ENCODE data around the gene EVA1B.

The EVA1B gene, protein sequence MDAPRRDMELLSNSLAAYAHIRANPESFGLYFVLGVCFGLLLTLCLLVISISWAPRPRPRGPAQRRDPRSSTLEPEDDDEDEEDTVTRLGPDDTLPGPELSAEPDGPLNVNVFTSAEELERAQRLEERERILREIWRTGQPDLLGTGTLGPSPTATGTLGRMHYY

DNA sequence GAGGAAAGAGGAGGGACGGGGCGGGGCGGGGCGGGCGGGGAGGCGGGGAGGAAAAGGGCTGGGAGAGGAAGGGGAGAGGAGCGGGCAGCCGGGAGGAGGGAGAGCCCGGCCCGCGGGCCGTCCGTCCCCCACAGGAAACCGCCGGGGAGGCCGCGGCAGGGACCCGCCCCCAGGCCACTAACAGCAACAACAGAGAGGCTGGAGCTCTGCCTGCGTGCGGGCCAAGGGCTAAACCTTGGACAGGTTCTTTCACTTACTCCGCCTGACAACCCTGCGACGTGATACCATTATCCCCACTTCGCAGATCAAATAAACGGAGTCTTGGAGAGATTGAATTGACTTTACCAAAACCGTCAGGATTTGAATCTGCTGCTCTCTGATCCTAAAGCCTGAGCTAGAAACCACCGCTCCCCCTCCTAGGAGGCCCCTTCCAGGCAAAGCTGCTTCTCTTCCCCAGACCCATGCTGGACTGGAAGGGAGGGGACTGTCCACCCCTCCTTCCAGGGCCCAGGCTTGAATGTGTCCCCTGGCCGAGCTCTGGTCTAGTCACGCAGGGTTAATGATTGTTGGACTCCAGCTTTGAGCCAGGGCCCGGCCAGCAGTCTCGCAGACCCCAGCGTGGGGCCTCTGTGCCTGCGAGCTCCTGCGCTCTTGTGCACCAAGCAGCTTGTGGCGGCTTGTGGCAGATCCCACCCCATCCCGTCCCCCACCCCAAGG is at the start of gene EVA1B:
Gene EVA1B, minus strand, starts transcription at position 10 of the 717 bp plus-strand sequence. CDS start 608 bp downstream, outside the sequence.
- H3K4me3 ChIP-seq = peak within 1 kb of the TSS; percentile 47
- no peaks in the 10 kb centered on the region; the same call in 1 of the 2 replicates for H3K36me3 ChIP-seq (replicated peaks)
- no peaks in the 10 kb centered on the region for H3K27me3 ChIP-seq (ENCODE audit: low read depth)
- peaks cover 7% of the 10 kb centered on the region; the same call in 1 of the 2 replicates for H3K4me1 ChIP-seq
- no peaks in the 10 kb centered on the region for H3K9me3 ChIP-seq
- in situ Hi-C loops (cut with MboI; ENCODE audit: low sequenced_read_pairs) = no loop called here
- peak; percentile 74 to 86 for DNase-seq (ENCODE audit: low spot score in 2 of 2)

DNA sequence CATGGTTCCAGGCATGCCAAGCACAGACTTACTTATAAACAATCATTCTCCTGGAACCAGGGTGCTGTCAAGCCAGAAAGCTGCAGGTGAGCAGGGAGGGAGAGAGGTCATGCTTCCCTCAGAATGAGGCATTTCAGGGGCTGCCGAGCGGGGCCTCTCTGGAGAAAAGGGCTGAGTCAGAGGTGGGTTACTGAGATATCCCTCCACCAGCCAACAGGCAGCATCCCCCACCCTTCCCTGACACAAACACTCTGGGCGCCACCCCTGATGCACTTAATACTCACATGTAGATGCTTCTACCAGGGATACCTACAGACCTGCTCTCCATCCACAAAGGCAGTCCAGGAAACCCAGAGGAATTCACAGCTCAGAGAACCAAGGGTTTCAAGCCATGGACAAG is 49.2 kb upstream of the EVA1B start:
- H3K4me1 ChIP-seq = peaks cover 7% of the 10 kb centered on the region; the same call in 1 of the 2 replicates
- in situ Hi-C loops (cut with MboI; ENCODE audit: low sequenced_read_pairs) = no loop called here

DNA sequence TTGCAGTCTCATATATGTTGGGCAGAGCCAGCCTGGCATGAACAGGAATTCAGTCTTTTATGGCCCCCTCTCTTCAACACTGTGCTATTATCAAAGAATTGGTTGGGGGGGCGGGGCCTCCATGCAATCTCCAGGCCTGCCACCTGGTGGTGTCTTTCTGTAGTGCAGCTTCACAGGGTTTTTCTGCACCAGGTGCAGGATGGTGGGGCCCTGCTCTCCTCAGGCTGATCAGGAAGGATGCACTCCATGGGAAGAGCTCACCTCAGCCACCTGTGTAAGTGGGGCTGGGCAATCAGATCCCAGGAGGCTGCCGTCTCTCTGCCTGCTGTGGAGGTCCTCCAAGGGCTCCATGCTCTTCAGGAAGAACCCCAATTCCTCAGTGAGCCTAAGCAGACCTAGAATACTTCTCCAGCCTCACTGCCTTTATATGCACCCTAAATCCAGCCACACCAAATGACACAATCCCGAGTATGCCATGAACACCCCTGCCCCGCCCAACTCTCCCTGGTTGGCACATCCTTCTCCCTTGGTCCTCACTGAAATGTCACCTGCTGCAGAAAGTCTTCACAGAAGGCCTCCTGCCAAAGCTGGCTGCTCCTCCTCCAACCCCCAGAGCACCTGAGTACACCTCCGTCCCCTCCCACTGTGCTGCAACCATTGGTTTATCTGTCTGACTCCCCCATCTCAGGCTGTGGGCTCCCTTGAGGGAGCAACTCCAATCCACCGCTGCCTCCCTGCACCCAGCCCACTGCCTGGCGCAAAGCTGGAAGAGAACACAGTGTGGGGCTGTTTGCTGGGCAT is 45.8 kb upstream of the EVA1B start:
- Histone ChIP-seq H3K4me3 (no peak overlapping the region), H3K4me1 (peaks cover 7% of the 10 kb centered on the region; the same call in 1 of the 2 replicates), H3K9me3 (no peaks in the 10 kb centered on the region), H3K27me3 (ENCODE audit: low read depth) (no peaks in the 10 kb centered on the region), H3K36me3 (replicated peaks) (no peaks in the 10 kb centered on the region)
- DNase-seq (ENCODE audit: low spot score in 2 of 2) = peak; percentile 49 to 91
- in situ Hi-C loops (cut with MboI; ENCODE audit: low sequenced_read_pairs) = no loop called here

More for the DNA sequence above, 49.2 kb upstream of the EVA1B start:
- H3K9me3 ChIP-seq = no peaks in the 10 kb centered on the region
- no peak overlapping the region for H3K4me3 ChIP-seq
- H3K27me3 ChIP-seq (ENCODE audit: low read depth) = no peaks in the 10 kb centered on the region
- H3K36me3 ChIP-seq (replicated peaks) = no peaks in the 10 kb centered on the region
- no peak for DNase-seq (ENCODE audit: low spot score in 2 of 2)

DNA sequence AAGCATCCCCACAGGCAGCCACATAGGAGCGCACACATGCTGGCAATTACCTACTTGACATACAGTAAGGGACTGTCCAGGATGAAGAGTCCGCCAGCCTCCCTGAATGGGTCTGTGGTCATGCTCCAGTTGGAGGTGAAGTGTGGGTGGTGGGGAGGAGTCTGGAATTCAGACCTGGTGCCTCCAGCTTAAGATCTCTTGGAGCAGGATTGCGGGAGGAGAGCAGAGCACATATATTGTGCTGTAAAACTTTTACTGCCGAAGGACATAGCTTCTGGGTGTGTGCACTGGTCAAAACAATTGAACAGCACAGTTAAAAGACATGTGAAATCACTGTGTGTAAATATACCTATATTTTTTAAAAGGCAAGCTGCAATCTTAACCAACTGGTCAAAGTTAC is 44.4 kb upstream of the EVA1B start:
- H3K4me3 ChIP-seq = no peak overlapping the region
- no peaks in the 10 kb centered on the region for H3K4me1 ChIP-seq
- DNase-seq (ENCODE audit: low spot score in 2 of 2) = no peak
- no peaks in the 10 kb centered on the region for H3K27me3 ChIP-seq (ENCODE audit: low read depth)
- in situ Hi-C loops (cut with MboI; ENCODE audit: low sequenced_read_pairs) = no loop called here
- no peaks in the 10 kb centered on the region for H3K9me3 ChIP-seq
- H3K36me3 ChIP-seq (replicated peaks) = no peaks in the 10 kb centered on the region

DNA sequence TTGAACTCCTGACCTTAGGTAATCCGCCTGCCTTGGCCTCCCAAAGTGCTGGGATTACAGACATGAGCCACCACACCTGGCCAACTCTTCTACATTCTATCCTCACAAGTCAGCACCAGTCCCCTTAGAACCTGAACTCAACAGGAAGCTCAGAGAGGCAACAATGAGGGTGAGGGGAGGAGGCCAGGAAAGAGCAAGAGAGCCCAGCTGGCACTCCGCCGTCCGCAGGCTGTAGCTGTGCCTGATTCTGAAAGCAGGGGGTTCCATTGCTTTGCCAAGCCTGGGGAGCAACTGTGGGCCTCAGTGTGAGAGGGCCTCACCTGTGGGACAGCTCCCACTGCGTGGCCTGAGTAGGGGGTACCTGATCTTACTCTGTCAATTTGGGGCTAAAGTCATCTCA is 43.6 kb upstream of the EVA1B start:
- no peak for DNase-seq (ENCODE audit: low spot score in 2 of 2)
- Histone ChIP-seq H3K36me3 (replicated peaks) (peaks cover 6% of the 10 kb centered on the region), H3K27me3 (ENCODE audit: low read depth) (no peaks in the 10 kb centered on the region), H3K4me3 (no peak overlapping the region), H3K4me1 (no peaks in the 10 kb centered on the region), H3K9me3 (no peaks in the 10 kb centered on the region)
- in situ Hi-C loops (cut with MboI; ENCODE audit: low sequenced_read_pairs) = no loop called here

DNA sequence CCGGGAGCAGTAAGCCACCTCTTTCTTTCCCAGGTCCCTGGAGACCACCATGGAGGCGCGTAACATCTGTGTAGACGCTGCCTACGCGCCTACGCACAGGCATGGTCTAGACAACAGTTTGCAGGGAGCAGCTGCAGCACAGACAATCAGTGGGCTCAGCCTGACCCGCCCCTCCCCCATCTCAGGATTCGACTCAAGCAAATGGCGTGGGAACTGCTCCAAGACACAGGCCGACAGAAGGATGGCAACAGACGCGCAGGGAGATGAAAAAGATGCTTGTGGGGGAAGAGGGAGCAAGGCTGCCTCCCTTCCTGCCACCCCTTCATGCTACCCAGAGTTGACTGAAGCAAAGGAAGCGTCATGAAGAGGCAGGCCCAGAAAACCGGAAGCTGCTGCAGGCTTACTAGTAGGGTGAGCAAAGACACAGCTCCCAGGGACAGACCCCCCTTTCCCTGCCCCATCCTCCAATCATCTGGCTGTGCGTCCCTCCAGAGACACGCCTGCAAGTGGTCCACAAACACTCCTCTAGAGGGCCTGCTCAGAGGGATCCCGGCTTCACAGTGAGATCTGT is 42.7 kb upstream of the EVA1B start:
- no peak for DNase-seq (ENCODE audit: low spot score in 2 of 2)
- Histone ChIP-seq H3K9me3 (no peaks in the 10 kb centered on the region), H3K4me1 (no peaks in the 10 kb centered on the region), H3K4me3 (no peak overlapping the region), H3K27me3 (ENCODE audit: low read depth) (no peaks in the 10 kb centered on the region), H3K36me3 (replicated peaks) (peaks cover 7% of the 10 kb centered on the region)
- in situ Hi-C loops (cut with MboI; ENCODE audit: low sequenced_read_pairs) = no loop called here

DNA sequence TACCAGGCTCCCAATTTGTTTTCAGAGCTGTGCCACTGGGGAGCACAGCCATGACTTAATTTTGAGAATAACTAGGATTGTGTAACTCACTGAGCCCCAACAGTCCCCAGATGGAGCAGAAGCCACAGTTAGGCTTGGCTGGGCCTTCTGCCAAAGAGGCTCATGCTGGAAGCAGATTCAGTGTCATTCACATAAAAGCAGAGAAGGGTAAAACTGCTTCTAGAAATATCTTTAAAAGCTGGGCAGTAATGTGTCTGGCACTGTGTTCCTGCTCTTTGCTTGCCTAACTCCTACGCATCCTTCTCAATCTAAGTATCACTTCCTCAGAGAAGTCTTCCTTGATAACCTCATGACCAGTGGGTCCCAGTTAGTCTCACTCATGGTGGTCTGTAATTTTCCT is 41.9 kb upstream of the EVA1B start:
- DNase-seq (ENCODE audit: low spot score in 2 of 2) = no peak
- in situ Hi-C loops (cut with MboI; ENCODE audit: low sequenced_read_pairs) = no loop called here
- Histone ChIP-seq H3K4me1 (no peaks in the 10 kb centered on the region), H3K27me3 (ENCODE audit: low read depth) (no peaks in the 10 kb centered on the region), H3K36me3 (replicated peaks) (peaks cover 7% of the 10 kb centered on the region), H3K4me3 (no peak overlapping the region), H3K9me3 (no peaks in the 10 kb centered on the region)

DNA sequence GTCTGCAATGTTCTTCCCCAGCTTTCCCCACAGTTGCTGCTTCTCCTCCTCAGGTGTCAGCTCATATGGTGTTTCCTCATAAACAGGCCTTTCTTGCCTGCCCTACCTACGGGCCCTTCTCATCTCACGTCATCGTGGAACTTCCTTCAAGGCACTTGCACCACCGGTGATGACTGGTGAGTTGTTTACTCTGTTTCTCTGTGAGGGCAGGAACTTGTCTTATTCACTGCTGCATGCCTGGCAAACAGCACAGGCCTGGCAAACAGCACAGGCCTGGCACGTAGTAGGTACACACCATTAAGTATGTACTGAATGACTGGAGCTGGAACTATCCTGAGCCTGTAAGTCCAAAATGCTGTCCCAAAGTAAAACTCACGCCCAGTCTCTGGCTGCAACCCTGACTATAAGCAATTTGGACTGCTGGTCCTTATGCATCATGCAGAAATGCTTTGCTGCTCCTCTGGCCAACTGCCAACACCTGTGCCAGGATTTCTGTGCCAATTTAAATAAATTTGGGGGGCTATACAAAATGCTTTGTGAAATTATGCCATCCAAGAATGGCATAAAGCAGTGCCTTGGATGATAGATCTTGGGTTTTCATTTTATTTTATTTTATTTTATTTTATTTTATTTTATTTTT is 36.6 kb upstream of the EVA1B start:
- in situ Hi-C loops (cut with MboI; ENCODE audit: low sequenced_read_pairs) = no loop called here
- Histone ChIP-seq H3K4me3 (no peak overlapping the region), H3K36me3 (replicated peaks) (peaks cover 15% of the 10 kb centered on the region), H3K27me3 (ENCODE audit: low read depth) (no peaks in the 10 kb centered on the region), H3K9me3 (no peaks in the 10 kb centered on the region), H3K4me1 (no peaks in the 10 kb centered on the region)
- no peak for DNase-seq (ENCODE audit: low spot score in 2 of 2)

DNA sequence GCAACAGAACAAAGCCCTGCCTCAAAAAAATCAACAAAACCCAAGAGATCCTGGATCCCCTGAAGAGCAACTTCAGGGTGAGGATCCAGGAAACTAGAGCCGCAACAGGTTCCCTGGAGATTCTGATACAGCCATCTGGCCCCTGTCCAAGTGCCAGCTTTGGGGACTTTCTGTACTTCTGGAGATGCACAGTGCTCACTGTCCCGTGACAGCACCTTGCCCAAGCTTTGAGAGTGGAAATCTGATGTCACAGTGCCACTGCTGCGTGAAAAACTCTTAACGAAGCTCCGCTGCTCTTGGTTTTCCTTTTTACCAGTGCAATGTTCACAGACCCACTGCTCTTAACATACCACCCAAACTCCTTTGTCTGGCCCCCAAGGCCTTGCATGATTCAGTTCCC is 35.9 kb upstream of the EVA1B start:
- H3K4me1 ChIP-seq = no peaks in the 10 kb centered on the region
- in situ Hi-C loops (cut with MboI; ENCODE audit: low sequenced_read_pairs) = no loop called here
- no peak for DNase-seq (ENCODE audit: low spot score in 2 of 2)
- no peak overlapping the region for H3K4me3 ChIP-seq
- H3K36me3 ChIP-seq (replicated peaks) = peaks cover 15% of the 10 kb centered on the region
- no peaks in the 10 kb centered on the region for H3K27me3 ChIP-seq (ENCODE audit: low read depth)
- no peaks in the 10 kb centered on the region for H3K9me3 ChIP-seq

DNA sequence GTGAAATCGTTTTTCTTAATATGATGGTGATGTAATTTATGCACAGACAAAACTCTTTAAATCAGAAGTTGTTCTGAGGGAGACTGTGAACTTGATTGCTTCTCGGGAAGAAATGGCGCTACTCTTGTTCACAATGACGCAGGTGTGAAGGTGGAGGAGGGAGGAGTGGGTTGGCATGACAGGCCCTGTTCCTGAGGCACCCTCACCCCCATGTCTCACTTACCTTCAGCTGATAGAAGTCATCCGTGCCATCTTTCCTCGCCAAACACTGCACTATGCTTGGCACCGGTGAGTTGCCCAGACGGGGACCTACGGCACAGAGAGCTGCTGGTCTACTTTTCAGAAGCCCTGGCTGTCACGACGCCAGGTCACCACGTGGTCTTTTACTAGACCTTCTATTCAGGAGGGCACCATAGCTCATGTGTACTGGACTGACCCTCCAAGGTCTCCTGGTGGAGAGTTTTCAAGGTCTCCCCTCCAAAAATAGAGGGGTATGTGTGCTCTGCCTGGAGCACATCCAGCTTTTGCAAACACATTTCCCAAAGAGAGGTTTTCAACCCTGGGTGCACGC is 35.2 kb upstream of the EVA1B start:
- Histone ChIP-seq H3K27me3 (ENCODE audit: low read depth) (no peaks in the 10 kb centered on the region), H3K4me1 (no peaks in the 10 kb centered on the region), H3K36me3 (replicated peaks) (peaks cover 19% of the 10 kb centered on the region), H3K9me3 (no peaks in the 10 kb centered on the region), H3K4me3 (no peak overlapping the region)
- DNase-seq (ENCODE audit: low spot score in 2 of 2) = no peak
- in situ Hi-C loops (cut with MboI; ENCODE audit: low sequenced_read_pairs) = no loop called here

DNA sequence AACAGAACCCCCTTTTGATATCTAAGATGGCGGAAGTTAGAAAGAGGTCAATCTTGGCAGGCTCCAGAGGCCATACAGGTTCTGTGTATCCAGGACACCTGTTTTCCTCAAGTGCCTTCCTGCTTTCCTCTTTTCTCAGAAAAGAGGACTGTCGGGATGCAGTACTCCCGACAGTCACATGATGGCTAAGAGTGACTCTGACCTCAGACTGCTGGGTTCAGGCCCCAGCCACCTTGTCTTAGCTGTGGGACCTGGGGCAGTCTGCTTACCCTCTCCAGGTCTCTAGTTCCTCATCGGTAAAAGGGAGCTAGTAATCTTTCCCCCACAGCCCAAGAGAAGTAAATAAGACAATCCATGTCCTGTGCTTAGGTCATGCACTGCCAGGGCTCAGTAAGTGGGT is 32.4 kb upstream of the EVA1B start:
- no peak for DNase-seq (ENCODE audit: low spot score in 2 of 2)
- Histone ChIP-seq H3K9me3 (no peaks in the 10 kb centered on the region), H3K27me3 (ENCODE audit: low read depth) (no peaks in the 10 kb centered on the region), H3K4me1 (no peaks in the 10 kb centered on the region), H3K4me3 (no peak overlapping the region), H3K36me3 (replicated peaks) (peaks cover 22% of the 10 kb centered on the region)
- in situ Hi-C loops (cut with MboI; ENCODE audit: low sequenced_read_pairs) = no loop called here

DNA sequence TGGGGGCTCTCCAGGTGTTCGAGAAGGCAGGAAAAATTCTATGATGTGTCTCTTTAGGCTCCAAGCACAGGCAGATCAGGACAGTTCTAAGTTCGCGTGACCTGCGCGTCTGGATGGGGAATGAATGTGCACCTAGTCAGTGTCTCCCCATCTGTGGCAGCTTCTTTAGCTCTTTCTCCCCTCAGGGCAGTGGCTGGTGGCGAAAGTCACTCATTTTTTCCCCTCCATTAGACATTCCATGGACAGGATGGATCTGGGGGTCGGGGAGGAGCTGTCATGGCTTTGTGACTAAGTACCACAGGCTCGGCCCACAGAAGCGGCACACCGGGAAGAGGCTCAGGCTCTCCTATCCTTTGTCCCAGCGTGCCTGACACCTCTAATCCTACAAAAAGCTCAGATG is 31.0 kb upstream of the EVA1B start:
- no peak for DNase-seq (ENCODE audit: low spot score in 2 of 2)
- no peaks in the 10 kb centered on the region for H3K9me3 ChIP-seq
- H3K27me3 ChIP-seq (ENCODE audit: low read depth) = no peaks in the 10 kb centered on the region
- no peak overlapping the region for H3K4me3 ChIP-seq
- no peaks in the 10 kb centered on the region for H3K4me1 ChIP-seq
- in situ Hi-C loops (cut with MboI; ENCODE audit: low sequenced_read_pairs) = no loop called here
- H3K36me3 ChIP-seq (replicated peaks) = peaks cover 22% of the 10 kb centered on the region

Measured in HAP-1 (cell line).